ENCODE measurements around the gene BBIP1. TPM values are rescaled to one million over a fixed set of nuclear protein-coding genes. Genes with fewer than 3 reads are reported as not detected.

The BBIP1 gene
- total RNA-seq, 1 experiment from 2014 or later: 16.7 TPM

- no peak for DNase-seq
- Histone ChIP-seq H3K4me1 (peaks cover 9% of the 10 kb centered on the region; the same call in 1 of the 2 replicates), H3K9me3 (no peaks in the 10 kb centered on the region), H3K27me3 (replicated peaks; ENCODE audit: control insufficient read depth, insufficient read depth, low read length) (no peaks in the 10 kb centered on the region), H3K36me3 (ENCODE audit: control insufficient read depth, insufficient read depth, low read length) (no peaks in the 10 kb centered on the region), H3K4me3 (ENCODE audit: low read depth, low read length) (no peak overlapping the region)
- H3K27ac Mint-ChIP-seq (ENCODE audit: unreplicated experiment): no peak overlapping the region
- intact Hi-C loops (cut with micrococcal nuclease; ENCODE audit: unreplicated experiment): loop anchor here (2.0 kb wide), 1 partner anchor 15 kb away; no protein-coding TSS in a partner anchor
- no peaks in the 10 kb centered on the region for H3K27me3 Mint-ChIP-seq (ENCODE audit: insufficient read depth, unreplicated experiment)
- H3K4me3 Mint-ChIP-seq (ENCODE audit: unreplicated experiment): no peak overlapping the region
- TF ChIP-seq, protein P1, sequence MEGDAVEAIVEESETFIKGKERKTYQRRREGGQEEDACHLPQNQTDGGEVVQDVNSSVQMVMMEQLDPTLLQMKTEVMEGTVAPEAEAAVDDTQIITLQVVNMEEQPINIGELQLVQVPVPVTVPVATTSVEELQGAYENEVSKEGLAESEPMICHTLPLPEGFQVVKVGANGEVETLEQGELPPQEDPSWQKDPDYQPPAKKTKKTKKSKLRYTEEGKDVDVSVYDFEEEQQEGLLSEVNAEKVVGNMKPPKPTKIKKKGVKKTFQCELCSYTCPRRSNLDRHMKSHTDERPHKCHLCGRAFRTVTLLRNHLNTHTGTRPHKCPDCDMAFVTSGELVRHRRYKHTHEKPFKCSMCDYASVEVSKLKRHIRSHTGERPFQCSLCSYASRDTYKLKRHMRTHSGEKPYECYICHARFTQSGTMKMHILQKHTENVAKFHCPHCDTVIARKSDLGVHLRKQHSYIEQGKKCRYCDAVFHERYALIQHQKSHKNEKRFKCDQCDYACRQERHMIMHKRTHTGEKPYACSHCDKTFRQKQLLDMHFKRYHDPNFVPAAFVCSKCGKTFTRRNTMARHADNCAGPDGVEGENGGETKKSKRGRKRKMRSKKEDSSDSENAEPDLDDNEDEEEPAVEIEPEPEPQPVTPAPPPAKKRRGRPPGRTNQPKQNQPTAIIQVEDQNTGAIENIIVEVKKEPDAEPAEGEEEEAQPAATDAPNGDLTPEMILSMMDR (IDR thresholded peaks at IDR 0.05; ENCODE audit: insufficient read depth in 1 of 2, low read depth in 1 of 2, low read length in 1 of 2, severe bottlenecking in 1 of 2, unreplicated experiment in 1 of 2): no peak
- POLR2A ChIA-PET: no interaction called here
- peaks cover 26% of the 10 kb centered on the region for H3K36me3 Mint-ChIP-seq (ENCODE audit: insufficient read depth, unreplicated experiment)
- no TSS peak for BruUV-seq (replicated peaks)
- no peaks in the 10 kb centered on the region for H3K9me3 Mint-ChIP-seq (ENCODE audit: unreplicated experiment)
- peaks cover 13% of the 10 kb centered on the region for H3K4me1 Mint-ChIP-seq (ENCODE audit: low read depth, unreplicated experiment)
- CTCF ChIA-PET: no interaction called here
Observed at GRCh38 chr10:110887560-110887959, 31.4 kb downstream of the BBIP1 start.

DNA sequence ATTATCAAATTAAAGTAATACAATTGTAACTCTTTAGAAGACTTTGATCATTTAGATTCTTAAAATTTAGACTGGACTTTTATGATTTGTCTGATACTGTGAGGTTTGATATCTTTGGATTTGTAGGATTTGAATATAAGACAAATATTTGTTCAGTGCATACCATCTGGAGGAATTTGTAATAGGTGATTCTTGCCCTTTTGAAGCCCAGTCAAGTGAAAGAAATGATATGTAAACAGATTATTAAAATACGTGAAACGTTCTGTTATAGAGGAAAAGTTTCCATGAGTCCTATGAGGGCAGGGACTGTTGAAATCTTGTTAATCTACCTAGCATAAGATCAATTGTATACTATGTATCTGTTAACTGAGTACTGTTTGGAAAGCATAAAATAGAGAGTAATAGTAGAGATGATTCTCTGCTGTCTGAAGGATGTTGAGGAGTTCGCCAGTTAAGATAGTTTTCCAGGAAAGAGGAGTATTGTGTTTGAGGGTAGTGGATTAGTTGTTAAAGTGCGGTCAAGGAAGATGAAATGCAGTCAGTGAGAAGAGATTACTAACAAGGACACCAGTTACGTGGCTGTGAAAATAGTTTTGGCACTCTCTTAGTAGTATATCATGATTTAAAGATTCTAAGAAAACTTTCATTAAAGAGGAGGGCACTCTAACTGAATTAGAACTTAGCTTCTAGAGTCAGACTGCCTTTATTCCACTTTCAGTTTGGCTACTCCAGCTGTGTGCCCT is 32.9 kb downstream of the BBIP1 start:
- no TSS peak for BruUV-seq (replicated peaks)
- CTCF ChIA-PET: interaction anchor here (0.7 kb wide), 1 partner anchor 82 kb away, joined by 3 read pairs; no protein-coding TSS in a partner anchor
- Histone ChIP-seq H3K27me3 (replicated peaks; ENCODE audit: control insufficient read depth, insufficient read depth, low read length) (no peaks in the 10 kb centered on the region), H3K4me3 (ENCODE audit: low read depth, low read length) (no peak overlapping the region), H3K36me3 (ENCODE audit: control insufficient read depth, insufficient read depth, low read length) (no peaks in the 10 kb centered on the region), H3K4me1 (peaks cover 9% of the 10 kb centered on the region; the same call in 1 of the 2 replicates), H3K9me3 (no peaks in the 10 kb centered on the region)
- POLR2A ChIA-PET: interaction anchor here (0.7 kb wide), 1 partner anchor 15 kb away, joined by 3 read pairs; the partner anchor contains the start of gene PDCD4
- H3K27ac Mint-ChIP-seq (ENCODE audit: unreplicated experiment): peak overlapping the region; percentile 25
- H3K36me3 Mint-ChIP-seq (ENCODE audit: insufficient read depth, unreplicated experiment): peaks cover 34% of the 10 kb centered on the region
- no peak for DNase-seq
- intact Hi-C loops (cut with micrococcal nuclease; ENCODE audit: unreplicated experiment): loop anchor here (2.0 kb wide), 1 partner anchor 13 kb away; no protein-coding TSS in a partner anchor
- peaks cover 13% of the 10 kb centered on the region for H3K4me1 Mint-ChIP-seq (ENCODE audit: low read depth, unreplicated experiment)
- TF ChIP-seq, protein P1 (IDR thresholded peaks at IDR 0.05; ENCODE audit: insufficient read depth in 1 of 2, low read depth in 1 of 2, low read length in 1 of 2, severe bottlenecking in 1 of 2, unreplicated experiment in 1 of 2): no peak
- H3K27me3 Mint-ChIP-seq (ENCODE audit: insufficient read depth, unreplicated experiment): no peaks in the 10 kb centered on the region
- H3K4me3 Mint-ChIP-seq (ENCODE audit: unreplicated experiment): peak overlapping the region; percentile 1
- no peaks in the 10 kb centered on the region for H3K9me3 Mint-ChIP-seq (ENCODE audit: unreplicated experiment)

- Mint-ChIP-seq H3K4me1 (ENCODE audit: low read depth, unreplicated experiment) (peaks cover 21% of the 10 kb centered on the region), H3K27me3 (ENCODE audit: insufficient read depth, unreplicated experiment) (no peaks in the 10 kb centered on the region), H3K4me3 (ENCODE audit: unreplicated experiment) (no peak overlapping the region), H3K36me3 (ENCODE audit: insufficient read depth, unreplicated experiment) (peaks cover 19% of the 10 kb centered on the region), H3K9me3 (ENCODE audit: unreplicated experiment) (no peaks in the 10 kb centered on the region), H3K27ac (ENCODE audit: unreplicated experiment) (no peak overlapping the region)
- Histone ChIP-seq H3K4me1 (peaks cover 9% of the 10 kb centered on the region; the same call in 1 of the 2 replicates), H3K36me3 (ENCODE audit: control insufficient read depth, insufficient read depth, low read length) (no peaks in the 10 kb centered on the region; the same call in 1 of the 2 replicates), H3K9me3 (no peaks in the 10 kb centered on the region), H3K27me3 (replicated peaks; ENCODE audit: control insufficient read depth, insufficient read depth, low read length) (no peaks in the 10 kb centered on the region), H3K4me3 (ENCODE audit: low read depth, low read length) (no peak overlapping the region)
- ChIA-PET POLR2A (no interaction called here), CTCF (no interaction called here)
- no peak for DNase-seq
- intact Hi-C loops (cut with micrococcal nuclease; ENCODE audit: unreplicated experiment): no loop called here
- TF ChIP-seq, protein P1 (IDR thresholded peaks at IDR 0.05; ENCODE audit: insufficient read depth in 1 of 2, low read depth in 1 of 2, low read length in 1 of 2, severe bottlenecking in 1 of 2, unreplicated experiment in 1 of 2): no peak
- BruUV-seq (replicated peaks): no TSS peak
Observed at GRCh38 chr10:110883924-110884323, 35.1 kb downstream of the BBIP1 start.

Measured in Caco-2 (cell line).